C4-2B (cell line): Measurements from ENCODE around the gene ATP1A4.

Experiments used
- H3K27ac ChIP-seq: fragments of 450-650 bp; 2 replicates; pipeline ENCODE4 v1.5.1; 2017
- ZFX ChIP-seq: fragments of 450-650 bp; IDR thresholded peaks from 2 replicates; pipeline ENCODE4 v1.6.1; 2017
- TF ChIP-seq, protein P1 (sequence below): fragments of 450-650 bp; conservative IDR thresholded peaks from 2 replicates; pipeline ENCODE4 v1.5.1; 2017; ENCODE audit warnings: mild to moderate bottlenecking

ATP1A4 gene

DNA sequence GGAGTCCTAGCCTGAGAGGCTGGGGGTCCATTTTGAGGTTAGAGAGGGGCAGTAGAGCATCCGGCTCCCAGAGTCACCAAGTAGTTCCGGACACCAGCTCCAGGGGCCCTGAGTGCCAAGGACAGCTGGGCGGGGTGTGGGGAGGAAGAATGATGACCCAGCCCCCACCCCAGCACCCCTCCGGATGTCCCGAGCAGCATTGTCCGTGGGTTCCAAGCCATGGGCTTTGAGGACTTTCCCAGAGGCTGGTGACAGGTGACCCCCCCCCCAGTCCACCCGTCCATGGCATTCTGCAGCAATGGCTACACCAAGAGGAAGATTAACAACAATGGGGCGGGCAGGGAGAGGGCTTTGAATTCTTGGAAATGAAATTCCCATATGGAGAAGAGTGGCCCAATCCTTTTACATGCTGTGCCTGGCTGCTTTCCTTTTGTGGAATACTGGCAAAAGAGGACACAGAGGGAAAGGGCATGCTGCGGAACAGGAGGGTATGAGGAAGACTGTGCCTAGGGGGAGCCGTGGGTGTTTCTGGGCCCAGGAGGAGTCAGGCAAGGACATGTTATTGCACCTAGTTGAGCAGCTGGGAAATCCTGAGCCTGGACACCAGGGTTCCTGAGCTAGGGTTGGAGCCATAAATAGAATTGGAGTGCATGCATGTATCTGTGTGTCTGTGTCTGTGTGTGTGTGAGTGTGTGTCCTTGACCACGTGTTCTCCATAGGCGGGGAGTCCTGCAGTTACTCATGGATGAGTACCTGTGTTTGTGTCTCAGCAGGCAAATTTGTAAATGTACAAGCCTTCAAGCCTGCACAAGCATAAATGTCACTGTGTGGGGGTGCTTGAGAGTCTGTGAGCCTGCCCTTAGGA lies 34.9 kb upstream of the ATP1A4 start:
- no peak overlapping the region for H3K27ac ChIP-seq
- TF ChIP-seq, protein P1, sequence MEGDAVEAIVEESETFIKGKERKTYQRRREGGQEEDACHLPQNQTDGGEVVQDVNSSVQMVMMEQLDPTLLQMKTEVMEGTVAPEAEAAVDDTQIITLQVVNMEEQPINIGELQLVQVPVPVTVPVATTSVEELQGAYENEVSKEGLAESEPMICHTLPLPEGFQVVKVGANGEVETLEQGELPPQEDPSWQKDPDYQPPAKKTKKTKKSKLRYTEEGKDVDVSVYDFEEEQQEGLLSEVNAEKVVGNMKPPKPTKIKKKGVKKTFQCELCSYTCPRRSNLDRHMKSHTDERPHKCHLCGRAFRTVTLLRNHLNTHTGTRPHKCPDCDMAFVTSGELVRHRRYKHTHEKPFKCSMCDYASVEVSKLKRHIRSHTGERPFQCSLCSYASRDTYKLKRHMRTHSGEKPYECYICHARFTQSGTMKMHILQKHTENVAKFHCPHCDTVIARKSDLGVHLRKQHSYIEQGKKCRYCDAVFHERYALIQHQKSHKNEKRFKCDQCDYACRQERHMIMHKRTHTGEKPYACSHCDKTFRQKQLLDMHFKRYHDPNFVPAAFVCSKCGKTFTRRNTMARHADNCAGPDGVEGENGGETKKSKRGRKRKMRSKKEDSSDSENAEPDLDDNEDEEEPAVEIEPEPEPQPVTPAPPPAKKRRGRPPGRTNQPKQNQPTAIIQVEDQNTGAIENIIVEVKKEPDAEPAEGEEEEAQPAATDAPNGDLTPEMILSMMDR, result no peak
- TF ChIP-seq ZFX, result no peak

DNA sequence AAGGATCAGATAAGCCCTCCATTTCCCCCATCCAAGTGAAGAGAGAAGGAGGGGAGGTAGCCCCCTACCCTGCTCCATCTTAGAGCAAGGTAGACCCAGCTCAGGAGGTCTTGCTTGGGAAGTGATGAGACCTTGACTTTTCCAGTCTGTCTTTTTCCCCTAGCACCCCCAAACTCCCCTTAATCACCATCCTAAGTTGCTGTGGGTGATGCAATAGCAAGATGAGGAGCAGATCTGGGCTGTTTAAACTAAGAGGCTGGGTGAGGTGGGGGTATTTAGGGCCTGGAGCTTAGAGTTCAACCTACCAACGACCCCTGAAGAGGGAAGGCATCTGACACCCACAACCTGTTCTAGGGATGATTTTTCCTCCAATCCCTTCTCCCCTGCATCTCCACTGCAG lies 34.1 kb upstream of the ATP1A4 start:
- no peak overlapping the region for H3K27ac ChIP-seq

DNA sequence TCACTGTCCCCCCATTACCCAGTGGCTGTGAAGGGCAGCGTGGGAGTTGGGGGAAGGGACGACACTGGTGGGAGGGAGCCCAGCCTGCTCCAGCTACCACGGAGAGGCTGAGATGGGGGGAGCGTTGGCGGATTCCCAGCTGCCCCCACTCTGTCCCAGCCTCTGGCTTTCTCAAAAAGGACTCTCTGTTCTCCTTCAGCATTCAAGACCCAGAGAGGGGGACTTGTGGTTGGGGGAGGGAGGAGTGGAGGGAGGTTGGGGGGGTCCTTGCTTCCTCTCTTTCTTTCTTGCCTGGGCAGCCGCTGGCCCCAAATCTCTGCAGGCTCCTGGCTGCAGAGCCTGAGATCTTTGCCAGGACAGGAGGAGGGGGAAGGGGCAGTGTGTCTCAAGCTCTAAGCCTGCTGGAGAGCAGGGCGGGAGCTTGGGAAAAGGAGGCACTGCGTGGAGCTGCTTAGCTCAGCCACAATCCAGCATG lies 33.7 kb upstream of the ATP1A4 start:
- TF ChIP-seq ZFX, result no peak
- TF ChIP-seq, protein P1, result no peak
- H3K27ac ChIP-seq, result no peak overlapping the region

More for the DNA sequence above, 34.1 kb upstream of the ATP1A4 start:
- no peak for TF ChIP-seq ZFX
- TF ChIP-seq, protein P1, result no peak

DNA sequence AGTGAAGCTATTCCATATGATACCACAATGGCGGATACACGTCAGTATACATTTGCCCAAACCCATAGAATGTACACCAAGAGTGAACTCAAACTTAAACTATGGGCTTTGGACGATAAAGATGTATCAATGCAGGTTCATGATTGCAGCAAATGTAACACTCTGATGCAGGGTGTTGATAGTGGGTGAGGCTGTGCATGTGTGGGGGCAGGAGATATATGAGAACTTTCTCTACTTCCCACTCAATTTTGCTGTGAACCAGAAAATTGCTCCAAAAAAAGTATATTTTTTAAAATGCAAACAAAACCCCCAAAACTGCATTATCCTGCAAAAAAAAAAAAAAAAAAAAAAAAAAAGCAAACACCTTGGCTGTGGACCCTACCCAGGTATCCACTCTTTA lies 32.5 kb upstream of the ATP1A4 start:
- TF ChIP-seq, protein P1, result no peak
- no peak for TF ChIP-seq ZFX
- H3K27ac ChIP-seq, result no peak overlapping the region

DNA sequence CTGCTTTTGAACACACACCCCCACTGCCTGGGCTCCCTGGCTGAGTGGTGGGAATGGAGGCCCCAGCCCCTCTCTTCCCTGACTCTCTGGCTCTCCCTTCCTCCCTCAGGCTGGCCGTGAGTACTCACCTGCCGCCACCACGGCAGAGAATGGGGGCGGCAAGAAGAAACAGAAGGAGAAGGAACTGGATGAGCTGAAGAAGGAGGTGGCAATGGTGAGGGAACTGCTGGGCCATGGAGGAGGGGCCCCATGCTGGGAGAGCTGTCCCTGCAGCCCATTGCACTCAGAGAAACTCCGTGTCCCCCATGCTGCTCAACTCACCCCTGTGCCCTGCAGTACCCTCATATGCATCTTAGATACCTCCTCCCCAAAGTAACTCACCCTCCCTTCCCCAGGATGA lies 30.6 kb upstream of the ATP1A4 start:
- TF ChIP-seq, protein P1, result no peak
- no peak for TF ChIP-seq ZFX
- H3K27ac ChIP-seq, result no peak overlapping the region

DNA sequence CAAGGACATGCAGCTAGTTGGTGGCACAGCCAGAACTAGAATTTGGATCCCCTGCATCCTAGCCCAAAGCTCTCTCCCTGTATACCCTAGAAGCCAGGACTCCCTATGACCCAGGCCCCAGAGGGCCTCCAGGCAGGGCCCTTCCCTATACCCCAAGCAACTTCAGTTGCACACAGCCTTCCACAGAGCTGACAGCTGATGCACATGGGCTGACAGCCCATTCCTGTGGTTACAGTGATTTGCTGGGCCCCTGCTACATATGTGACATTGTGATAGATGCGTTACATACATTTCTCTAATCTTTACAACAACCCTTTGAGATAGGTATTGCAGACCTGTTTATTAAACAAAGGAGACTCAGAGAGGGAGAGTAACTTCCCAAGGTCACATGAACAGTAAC lies 30.0 kb upstream of the ATP1A4 start:
- H3K27ac ChIP-seq, result no peak overlapping the region
- no peak for TF ChIP-seq ZFX
- TF ChIP-seq, protein P1, result no peak

DNA sequence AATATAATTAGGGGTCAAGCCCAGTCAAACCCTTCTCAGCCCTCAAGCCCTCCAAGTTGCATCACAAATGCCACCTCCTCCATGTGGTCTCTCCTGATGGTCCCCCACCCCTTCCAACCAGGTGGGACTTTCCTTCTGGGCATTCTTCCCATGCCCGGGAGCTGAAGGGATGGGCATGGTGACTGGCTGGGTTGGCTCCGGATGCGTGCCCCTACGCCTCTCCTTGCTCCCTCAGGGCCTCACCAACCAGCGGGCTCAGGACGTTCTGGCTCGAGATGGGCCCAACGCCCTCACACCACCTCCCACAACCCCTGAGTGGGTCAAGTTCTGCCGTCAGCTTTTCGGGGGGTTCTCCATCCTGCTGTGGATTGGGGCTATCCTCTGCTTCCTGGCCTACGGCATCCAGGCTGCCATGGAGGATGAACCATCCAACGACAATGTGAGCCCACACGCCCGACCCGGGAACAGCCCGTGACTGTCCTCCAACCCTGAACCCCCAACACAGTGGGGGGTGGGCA lies 28.4 kb upstream of the ATP1A4 start:
- no peak overlapping the region for H3K27ac ChIP-seq
- TF ChIP-seq, protein P1, result no peak
- TF ChIP-seq ZFX, result no peak
